Bone marrow (tissue), 2 donors: Measurements from ENCODE around the gene DCAF6.
"Not testable (repeated sequence)": the region's sequence is repeated elsewhere in the genome, so short reads cannot be mapped to it uniquely, and the experiment has no call there.

Experiments used
- DNase-seq, 2 donors: peaks; one replicate each; lab custom pipeline; 2025; lab: John Stamatoyannopoulos, UW

The DCAF6 gene

GRCh38 chr1:167936068-167936929, at the start of gene DCAF6:
Gene DCAF6 (plus strand): TSS chr1:167936683. CDS start chr1:167936912, 229 bp downstream.
- peak; percentile 87 to 96 for DNase-seq

GRCh38 chr1:167887187-167887586, 49.3 kb upstream of the DCAF6 start:
- DNase-seq = not testable (repeated sequence)

GRCh38 chr1:167890400-167890799, 46.1 kb upstream of the DCAF6 start:
- no peak for DNase-seq

GRCh38 chr1:167893798-167894197, 42.7 kb upstream of the DCAF6 start:
- DNase-seq = no peak

- no peak for DNase-seq
Measured at GRCh38 chr1:167898578-167899222, 37.8 kb upstream of the DCAF6 start.

- DNase-seq = no peak
Measured at GRCh38 chr1:167899253-167899681, 37.2 kb upstream of the DCAF6 start.

- DNase-seq = no peak
Measured at GRCh38 chr1:167900907-167901306, 35.6 kb upstream of the DCAF6 start.

GRCh38 chr1:167904652-167905130, 31.8 kb upstream of the DCAF6 start:
- no peak for DNase-seq

- DNase-seq = no peak
Measured at GRCh38 chr1:167905182-167905581, 31.3 kb upstream of the DCAF6 start.

- no peak for DNase-seq
Measured at GRCh38 chr1:167905671-167906070, 30.8 kb upstream of the DCAF6 start.

- DNase-seq = no peak
Measured at GRCh38 chr1:167909691-167910180, 26.7 kb upstream of the DCAF6 start.

- no peak for DNase-seq
Measured at GRCh38 chr1:167910530-167910929, 26.0 kb upstream of the DCAF6 start.

GRCh38 chr1:167911413-167911812, 25.1 kb upstream of the DCAF6 start:
- no peak for DNase-seq

GRCh38 chr1:167912294-167912693, 24.2 kb upstream of the DCAF6 start:
- no peak for DNase-seq

GRCh38 chr1:167913895-167914496, 22.5 kb upstream of the DCAF6 start, which contains the start of gene ADCY10:
Gene ADCY10 (minus strand): TSS chr1:167914134. CDS start chr1:167905140, 8,994 bp downstream.
- no peak for DNase-seq

- DNase-seq = no peak
Measured at GRCh38 chr1:167915569-167915968, 20.9 kb upstream of the DCAF6 start.

GRCh38 chr1:167916766-167917511, 19.5 kb upstream of the DCAF6 start:
- DNase-seq = no peak

- no peak for DNase-seq
Measured at GRCh38 chr1:167922023-167922422, 14.5 kb upstream of the DCAF6 start.

- DNase-seq = no peak
Measured at GRCh38 chr1:167922611-167923074, 13.8 kb upstream of the DCAF6 start.

GRCh38 chr1:167923324-167924056, 13.0 kb upstream of the DCAF6 start:
- no peak for DNase-seq

- DNase-seq = no peak
Measured at GRCh38 chr1:167924102-167924501, 12.4 kb upstream of the DCAF6 start.
